CD4-positive, alpha-beta T cell treated with Interferon alpha-2 for 1 hour (primary cell): ENCODE results near the gene ANKRD9.

ENCODE experiments used
- DNase-seq, 2 donors: peaks; one replicate each; pipeline ENCODE4 v3.0.0-alpha.2; 2020 to 2022

Gene ANKRD9

DNA sequence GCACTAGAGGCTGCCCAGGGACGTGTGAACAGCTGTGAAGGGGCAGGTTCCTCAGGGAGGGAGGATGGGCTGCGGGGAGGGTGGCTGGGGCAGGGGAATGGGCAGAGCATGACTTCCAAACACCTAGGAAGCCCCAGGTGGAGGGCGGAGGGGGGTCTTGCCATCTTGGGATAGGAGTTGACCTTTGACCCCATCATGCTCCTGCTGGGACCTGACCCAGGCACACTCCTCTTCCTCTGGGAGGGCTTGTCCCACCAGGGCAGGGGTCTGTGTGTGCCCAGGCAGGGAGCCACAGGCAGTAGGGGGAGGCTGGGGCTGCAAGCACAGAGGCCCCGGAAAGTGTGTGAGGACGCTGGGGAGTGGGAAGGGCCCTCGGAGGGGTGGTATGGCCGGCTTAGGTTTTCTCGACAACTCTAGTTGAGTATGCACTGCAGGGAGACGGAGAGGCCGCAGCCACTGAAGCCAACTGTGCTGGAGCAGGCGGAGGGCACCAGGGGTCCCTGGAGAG is 3.3 kb upstream of the ANKRD9 start:
- no peak for DNase-seq

DNA sequence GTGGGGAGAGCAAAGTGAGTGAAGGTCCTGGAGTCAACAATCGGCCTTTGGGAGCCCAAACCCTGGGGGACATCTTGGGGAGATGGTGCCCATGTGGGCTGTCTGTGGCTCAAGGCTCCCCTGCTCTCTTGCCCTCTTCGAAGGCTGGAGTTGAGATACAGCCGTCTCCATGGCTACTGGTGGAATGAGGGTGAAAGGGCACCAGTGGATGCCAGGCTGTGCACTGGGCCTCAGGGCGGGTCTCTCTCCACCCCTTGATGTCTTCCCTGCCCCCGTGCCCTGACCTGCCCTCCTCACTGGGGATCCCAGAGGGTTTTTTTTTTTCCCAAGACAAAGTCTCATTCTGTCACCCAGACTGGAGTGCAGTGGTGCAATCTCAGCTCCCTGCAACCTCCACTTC is 2.0 kb upstream of the ANKRD9 start:
- no peak for DNase-seq

GRCh38 chr14:102510616-102511520 is 1.3 kb upstream of the ANKRD9 start:
- DNase-seq, result peak in 1 of 2 donors; percentile 28

GRCh38 chr14:102508774-102509745 is 516 bp downstream of the ANKRD9 start:
- DNase-seq, result peak; percentile 53 to 59

GRCh38 chr14:102508410-102508773 is 1.2 kb downstream of the ANKRD9 start:
- DNase-seq, result peak in 1 of 2 donors; percentile 10

GRCh38 chr14:102507857-102508312 is 1.7 kb downstream of the ANKRD9 start:
- peak in 1 of 2 donors; percentile 6 for DNase-seq

DNA sequence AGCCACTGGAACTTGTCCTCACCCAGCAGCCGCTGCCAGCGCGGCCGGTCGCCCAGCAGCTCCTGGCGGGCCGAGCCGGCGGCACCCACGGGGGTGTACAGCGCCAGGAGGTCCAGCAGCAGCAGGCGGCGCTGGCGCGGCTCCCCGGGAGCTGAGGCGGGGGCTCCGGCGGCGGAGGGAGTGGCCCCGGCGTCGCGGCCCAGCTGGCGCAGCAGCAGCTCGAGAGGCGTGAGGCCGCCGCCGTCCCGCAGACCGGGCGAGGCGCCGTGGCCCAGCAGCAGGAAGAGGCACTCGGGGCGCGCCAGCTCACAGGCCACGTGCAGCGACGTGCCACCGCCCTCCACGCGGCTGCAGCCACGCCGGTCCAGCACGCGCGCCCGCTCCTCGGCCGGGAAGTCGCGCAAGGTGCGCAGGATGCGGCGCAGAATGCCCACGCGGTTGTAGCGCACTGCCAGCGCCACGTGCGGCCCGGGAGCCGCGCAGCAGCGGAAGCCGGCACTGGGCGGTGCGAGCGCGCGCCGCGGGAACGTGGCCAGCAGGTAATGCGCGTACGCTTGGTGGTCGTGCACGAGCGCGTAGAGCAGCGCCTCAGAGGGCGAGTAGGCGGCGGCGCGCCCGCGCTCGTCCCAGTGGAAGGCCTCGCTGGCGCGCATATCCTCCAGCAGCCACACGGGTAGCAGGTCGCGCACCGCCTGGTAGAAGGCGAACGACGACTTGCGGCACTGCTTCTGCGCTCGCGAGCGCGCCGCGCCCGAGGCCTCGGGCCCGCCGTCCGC is 2.3 kb downstream of the ANKRD9 start:
- peak; percentile 40 to 55 for DNase-seq

- no peak for DNase-seq
Measured at GRCh38 chr14:102506626-102506925, 3.0 kb downstream of the ANKRD9 start.

DNA sequence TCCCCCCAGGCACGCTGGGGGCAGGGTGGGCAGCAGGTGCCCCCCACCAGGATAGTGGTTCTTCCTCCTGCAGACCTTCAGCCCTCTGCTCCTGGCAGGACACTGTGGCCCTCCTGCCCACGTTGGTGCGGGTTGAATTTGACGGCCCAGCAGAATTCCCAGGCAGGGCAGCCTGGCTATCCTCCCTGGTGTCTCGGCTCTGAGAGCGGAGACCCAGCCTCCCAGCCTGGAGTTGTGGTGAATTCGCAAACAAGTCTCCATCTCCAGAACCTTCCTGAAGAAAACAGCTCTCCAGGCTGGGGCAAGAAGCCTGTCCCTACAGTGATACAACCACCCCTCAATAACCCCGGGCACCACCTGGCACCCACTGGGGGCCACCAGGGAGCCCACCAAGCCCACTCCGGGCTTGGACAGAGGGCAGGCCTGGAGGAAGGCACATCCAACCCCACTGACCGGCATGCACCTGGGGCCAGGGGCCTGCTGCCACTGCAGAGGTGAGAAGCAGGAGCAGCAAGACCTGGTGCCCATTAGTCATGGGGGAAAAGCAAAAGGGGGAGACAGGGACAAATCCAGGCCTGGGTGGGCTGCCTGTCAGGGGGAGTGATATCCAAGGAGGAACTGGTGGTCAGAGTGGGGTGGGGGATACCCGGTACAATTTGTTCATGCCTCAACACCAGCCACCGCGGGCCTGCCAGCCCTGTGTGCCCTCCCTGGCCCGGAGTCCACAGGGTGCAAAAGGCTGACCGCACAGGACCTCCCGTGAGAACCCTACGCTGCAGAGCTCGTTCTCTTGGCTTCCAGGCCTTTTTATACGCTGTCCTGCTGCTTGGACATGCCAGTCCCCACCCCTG is 3.6 kb downstream of the ANKRD9 start:
- no peak for DNase-seq

GRCh38 chr14:102505000-102505619 is 4.5 kb downstream of the ANKRD9 start:
- DNase-seq, result no peak

DNA sequence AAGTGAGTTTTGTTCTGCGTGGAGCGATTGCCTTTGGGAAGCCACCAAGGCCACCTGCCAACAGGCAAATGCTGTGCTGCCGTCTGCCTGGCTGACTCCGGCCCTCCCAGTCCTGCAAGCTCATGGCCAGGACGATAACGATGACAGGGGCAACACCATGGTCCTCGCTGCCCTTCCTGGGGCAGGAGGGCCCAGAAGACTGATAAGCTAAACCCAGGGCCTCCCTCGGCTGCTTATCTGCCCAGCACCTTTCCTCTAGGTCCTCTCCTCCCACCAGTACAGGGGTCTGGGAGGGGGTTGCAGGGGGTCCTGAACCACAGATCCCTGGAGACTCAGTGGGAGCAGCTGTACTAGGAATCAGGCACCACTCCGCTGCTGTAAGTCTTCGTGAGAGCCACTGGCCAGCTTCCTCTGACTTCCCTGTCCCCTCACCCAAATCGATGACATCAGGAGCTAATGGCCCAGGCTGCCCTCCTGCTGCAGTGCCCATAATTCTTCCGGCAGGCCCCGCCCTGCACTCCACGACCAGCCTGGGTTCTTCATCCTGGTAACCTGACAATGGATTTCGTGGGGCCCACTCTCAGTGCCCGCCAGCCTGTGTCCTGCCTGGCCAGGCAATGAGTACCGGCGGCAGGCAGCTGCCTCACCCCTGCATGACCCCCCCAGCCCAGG is 5.1 kb downstream of the ANKRD9 start:
- DNase-seq, result no peak

- no peak for DNase-seq
Measured at GRCh38 chr14:102503641-102504327, 5.8 kb downstream of the ANKRD9 start.

GRCh38 chr14:102502571-102502970 is 7.0 kb downstream of the ANKRD9 start:
- DNase-seq, result no peak

- no peak for DNase-seq
Measured at GRCh38 chr14:102501751-102502315, 7.7 kb downstream of the ANKRD9 start.

- DNase-seq, result no peak
Measured at GRCh38 chr14:102500713-102501112, 8.9 kb downstream of the ANKRD9 start.

GRCh38 chr14:102500158-102500662 is 9.4 kb downstream of the ANKRD9 start:
- DNase-seq, result peak; percentile 32 to 34

GRCh38 chr14:102499401-102500157 is 10.0 kb downstream of the ANKRD9 start:
- DNase-seq, result no peak

DNA sequence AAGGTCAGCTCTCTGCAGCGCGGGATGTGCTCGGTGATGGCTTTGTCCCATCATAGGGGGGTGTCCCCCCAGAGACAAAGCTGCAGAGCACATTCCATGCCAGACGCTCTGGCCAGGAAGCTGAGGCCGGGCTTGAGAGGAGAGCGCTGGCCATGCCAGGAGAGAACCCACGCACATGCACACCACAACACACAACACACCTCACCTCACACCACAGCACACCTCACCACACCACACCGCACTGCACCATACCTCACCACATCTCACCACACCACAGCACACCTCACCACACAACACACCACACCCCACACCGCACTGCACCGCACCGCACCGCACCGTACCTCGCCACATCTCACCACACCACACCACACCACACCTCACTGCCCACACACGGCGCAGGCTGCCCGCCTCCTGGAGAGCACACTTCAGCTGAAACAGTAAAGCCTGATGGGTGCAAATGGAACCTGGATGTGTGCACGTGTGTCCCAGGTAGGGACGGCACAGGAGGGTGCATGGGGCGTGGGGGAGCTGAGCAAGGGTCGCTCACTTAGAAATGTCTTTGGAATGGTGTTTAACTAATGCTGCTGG is 10.8 kb downstream of the ANKRD9 start:
- no peak for DNase-seq
